ENCODE data around the gene CHURC1.

- TF ChIP-seq TAF1 (conservative IDR thresholded peaks at IDR 0.05) (no peak), CTCF (IDR thresholded peaks at IDR 0.05; ENCODE audit: low read depth, low read length, missing input control) (no peak), RAD21 (IDR thresholded peaks at IDR 0.05) (no peak), EGR1 (IDR thresholded peaks at IDR 0.05; ENCODE audit: low read depth in 2 of 2) (no peak), YY1 (IDR thresholded peaks at IDR 0.05) (no peak), REST (IDR thresholded peaks at IDR 0.05) (no peak), GABPA (IDR thresholded peaks at IDR 0.05 in 1 of 2, conservative IDR thresholded peaks at IDR 0.05 in 1 of 2) (no peak)
These were observed 6.2 kb downstream of the CHURC1 start for GRCh38 chr14:64920465-64920864.
